HG02571 (cell line): ENCODE data around the gene ALKBH7.
"Not testable (repeated sequence)": the region's sequence is repeated elsewhere in the genome, so short reads cannot be mapped to it uniquely, and the experiment has no call there.

ENCODE experiments used
- ATAC-seq: cut with Tn5 transposase; IDR thresholded peaks from one replicate; pipeline ENCODE4 v1.9.1; 2021; ENCODE audit warnings: mild to moderate bottlenecking, moderate library complexity; ENCODE audit not compliant: unreplicated experiment

The ALKBH7 gene, protein sequence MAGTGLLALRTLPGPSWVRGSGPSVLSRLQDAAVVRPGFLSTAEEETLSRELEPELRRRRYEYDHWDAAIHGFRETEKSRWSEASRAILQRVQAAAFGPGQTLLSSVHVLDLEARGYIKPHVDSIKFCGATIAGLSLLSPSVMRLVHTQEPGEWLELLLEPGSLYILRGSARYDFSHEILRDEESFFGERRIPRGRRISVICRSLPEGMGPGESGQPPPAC

DNA sequence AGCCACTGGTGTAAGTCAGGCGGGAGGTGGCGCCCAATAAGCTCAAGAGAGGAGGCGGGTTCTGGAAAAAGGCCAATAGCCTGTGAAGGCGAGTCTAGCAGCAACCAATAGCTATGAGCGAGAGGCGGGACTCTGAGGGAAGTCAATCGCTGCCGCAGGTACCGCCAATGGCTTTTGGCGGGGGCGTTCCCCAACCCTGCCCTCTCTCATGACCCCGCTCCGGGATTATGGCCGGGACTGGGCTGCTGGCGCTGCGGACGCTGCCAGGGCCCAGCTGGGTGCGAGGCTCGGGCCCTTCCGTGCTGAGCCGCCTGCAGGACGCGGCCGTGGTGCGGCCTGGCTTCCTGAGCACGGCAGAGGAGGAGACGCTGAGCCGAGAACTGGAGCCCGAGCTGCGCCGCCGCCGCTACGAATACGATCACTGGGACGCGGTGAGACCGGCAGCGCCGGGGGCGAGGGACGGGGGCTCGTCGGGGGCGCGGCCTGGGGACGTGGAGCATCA is at the start of gene ALKBH7:
ALKBH7 (plus strand) TSS at position 201 of the 502 bp plus-strand sequence; CDS start at position 228, 27 bp downstream.
- ATAC-seq: peak; percentile 68

- no peak for ATAC-seq
Measured at GRCh38 chr19:6324757-6325156, 47.8 kb upstream of the ALKBH7 start.

DNA sequence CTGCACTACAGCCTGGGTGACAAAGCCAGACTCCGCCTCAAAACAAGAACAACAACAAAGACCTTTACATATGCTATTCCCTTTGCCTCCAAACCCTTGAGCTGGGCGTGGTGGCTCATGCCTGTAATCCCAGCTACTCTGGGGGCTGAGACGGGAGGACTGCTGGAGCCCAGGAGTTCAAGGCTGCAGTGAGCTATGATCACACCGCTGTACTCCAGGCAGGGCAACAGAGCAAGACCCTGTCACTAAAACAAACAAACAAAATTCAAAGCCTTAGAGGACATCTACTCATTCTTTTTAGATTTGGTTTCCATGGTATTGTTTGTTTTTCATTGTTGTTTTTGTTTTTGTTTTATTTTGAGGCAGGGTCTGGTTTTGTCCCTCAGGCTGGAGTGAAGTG is 47.0 kb upstream of the ALKBH7 start:
- no peak for ATAC-seq

- ATAC-seq: no peak
Measured at GRCh38 chr19:6326815-6327214, 45.8 kb upstream of the ALKBH7 start.

DNA sequence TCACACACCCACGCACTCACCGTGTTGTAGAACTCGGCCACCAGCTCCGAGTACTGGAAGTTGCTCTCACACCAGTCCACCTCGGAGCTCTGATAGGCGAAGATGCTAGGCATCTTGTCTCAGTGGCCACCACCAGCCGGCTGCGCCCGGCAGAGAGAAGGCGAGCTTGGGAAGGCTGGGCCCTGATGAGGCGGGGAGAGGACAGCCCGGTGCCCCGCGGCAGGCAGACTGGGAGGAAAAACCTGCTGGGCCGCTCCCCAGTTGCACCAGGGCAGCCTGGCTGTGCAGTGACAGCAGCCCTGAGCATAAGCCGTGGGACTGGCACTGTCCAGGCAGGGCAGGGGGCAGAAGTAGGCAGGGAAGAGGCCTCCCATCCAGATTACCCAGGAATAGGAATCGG is 39.2 kb upstream of the ALKBH7 start, which contains the start of gene ACER1:
ACER1 (minus strand) TSS at position 174 of the 400 bp plus-strand sequence; CDS start at position 113, 61 bp downstream.
- no peak for ATAC-seq

- ATAC-seq: no peak
Measured at GRCh38 chr19:6334490-6335285, 37.9 kb upstream of the ALKBH7 start.

DNA sequence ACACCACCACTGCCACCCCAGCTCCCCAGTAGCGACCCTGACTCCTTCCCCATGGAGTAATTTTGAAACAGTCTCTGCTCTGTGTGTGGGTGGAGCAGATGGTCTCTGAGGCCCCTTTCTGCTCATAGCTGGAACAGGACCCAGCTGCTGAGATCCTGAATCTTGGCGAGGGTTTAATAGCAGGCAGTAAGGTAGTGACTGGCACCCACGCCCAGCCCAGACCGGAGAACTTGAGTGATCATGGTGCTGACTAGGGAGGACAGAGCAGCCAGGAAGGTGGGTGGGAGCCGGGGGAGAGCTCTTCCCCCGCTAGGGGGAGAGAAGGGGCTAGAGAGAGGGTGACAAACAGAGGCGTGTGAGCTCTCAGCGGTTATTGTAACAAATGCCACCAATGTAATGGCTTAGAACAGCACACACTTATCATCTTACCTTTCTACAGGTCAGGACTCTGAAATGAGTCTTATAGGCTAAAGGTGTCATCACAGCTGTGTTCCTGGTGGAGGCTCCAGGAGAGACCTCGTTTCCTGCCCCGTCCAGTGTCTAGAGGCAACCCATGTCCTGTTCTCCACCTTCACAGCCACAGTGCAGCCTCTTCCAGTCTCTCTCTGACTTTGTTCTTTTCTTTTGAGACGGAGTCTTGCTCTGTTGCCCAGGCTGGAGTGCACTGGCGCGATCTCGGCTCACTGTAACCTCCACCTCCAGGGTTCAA is 31.9 kb upstream of the ALKBH7 start:
- ATAC-seq: no peak

DNA sequence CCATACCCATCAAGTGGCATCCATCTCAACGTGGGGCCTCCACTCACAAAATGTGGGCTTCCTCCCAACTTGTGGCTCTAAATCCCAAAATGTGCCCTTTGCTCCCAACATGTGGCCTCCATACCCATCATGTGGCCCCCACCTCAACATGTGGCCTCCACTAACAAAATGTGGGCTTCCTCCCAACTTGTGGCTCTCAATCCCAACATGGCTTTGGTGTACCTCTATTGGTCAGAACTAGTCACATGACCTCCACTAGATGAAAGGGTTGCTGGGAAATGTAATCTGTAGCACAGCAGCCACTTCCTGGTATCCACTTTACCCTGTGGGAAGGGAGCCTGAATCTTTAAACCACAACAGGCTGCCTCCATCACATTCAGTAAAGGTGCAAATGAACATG is 29.1 kb upstream of the ALKBH7 start:
- no peak for ATAC-seq

DNA sequence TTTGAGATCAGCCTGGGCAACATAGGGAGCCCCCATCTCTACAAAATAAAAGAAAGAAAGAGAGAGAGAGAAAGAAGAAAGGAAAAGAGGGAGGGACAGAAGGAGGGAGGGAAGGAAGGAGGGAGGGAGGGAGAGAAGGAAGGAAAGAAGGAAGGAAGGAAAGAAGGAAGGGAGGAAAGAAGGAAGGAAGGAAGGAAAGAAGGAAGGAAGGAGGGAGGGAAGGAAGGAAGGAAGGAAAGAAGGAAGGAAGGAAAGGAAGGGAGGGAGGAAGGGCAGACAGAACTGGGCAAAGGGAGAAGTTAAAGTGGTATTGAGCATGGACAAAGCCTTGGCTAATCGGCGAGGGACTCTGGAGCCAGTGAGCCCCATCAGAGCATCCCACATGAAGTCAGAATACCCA is 23.3 kb upstream of the ALKBH7 start:
- ATAC-seq: not testable (repeated sequence)

DNA sequence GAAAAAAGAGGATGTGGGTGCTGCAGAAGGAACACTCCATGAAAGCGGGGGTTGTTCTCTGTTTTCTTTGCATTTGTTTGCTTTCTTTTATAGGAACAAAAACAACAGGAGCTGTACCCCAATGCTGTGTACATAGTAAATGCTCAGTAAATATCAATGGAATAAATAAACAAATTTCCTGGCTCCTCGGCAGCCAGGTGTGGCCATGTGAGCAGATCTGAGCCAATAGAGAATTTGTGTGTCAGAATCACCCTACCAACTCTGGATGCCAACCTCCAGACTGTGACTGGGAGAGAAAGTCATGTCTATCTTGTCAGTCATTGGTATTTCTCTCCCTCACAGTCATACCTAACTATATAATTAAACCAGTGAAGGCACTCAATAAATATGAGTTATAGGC is 21.9 kb upstream of the ALKBH7 start:
- ATAC-seq: no peak

DNA sequence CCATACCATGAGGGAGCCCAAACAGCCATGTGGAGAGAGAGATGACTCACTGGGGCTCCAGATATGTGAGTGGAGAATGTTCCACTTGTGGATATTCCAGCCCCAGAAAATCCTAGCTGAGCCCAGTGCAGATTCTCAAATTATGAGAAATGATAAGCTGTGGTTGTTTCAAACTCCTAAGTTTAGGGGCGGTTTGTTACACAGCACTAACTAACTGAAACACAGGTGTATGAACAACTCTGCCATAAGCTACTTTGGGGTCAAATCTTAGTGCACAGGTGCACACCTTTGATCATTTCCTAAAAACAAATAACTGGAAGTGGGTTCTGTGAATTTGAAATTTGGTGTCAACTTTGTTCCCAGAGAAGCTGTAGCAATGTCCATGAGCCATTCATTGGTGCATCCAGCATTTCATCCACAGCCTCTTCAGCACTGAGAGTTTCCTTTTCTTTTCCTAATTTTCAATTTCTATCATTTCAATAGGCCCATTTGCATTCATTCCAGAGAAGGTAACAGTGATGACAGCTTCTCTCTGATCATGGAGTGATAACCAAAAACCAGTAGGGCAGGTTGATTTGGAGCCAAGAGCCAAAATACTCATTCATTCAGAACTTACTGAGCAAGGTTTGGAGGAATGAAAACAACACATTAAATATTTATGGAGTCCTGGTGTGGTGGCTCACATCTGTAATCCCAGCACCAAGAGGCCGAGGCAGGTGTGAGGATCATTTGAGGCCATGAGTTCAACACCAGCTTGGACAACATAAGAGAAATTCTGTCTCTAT is 20.0 kb upstream of the ALKBH7 start:
- ATAC-seq: no peak

- no peak for ATAC-seq
Measured at GRCh38 chr19:6354098-6354674, 18.4 kb upstream of the ALKBH7 start.

DNA sequence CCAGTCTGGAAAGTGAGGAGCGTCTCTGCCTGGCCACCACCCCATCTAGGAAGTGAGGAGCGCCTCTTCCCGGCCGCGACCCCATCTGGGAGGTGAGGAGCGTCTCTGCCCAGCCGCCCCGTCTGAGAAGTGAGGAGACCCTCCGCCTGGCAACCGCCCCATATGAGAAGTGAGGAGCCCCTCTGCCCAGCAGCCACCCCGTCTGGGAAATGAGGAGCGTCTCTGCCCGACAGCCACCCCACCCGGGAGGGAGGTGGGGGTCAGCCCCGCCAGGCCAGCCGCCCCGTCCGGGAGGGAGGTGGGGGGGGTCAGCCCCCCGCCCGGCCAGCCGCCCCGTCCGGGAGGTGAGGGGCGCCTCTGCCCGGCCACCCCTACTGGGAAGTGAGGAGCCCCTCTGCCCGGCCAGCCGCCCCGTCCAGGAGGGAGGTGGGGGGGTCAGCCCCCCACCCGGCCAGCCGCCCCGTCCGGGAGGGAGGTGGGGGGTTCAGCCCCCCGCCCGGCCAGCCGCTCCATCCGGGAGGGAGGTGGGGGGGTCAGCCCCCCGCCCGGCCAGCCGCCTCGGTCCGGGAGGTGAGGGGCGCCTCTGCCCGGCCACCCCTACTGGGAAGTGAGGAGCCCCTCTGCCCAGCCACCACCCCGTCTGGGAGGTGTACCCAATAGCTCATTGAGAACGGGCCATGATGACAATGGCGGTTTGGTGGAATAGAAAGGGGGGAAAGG is 17.1 kb upstream of the ALKBH7 start:
- not testable (repeated sequence) for ATAC-seq

DNA sequence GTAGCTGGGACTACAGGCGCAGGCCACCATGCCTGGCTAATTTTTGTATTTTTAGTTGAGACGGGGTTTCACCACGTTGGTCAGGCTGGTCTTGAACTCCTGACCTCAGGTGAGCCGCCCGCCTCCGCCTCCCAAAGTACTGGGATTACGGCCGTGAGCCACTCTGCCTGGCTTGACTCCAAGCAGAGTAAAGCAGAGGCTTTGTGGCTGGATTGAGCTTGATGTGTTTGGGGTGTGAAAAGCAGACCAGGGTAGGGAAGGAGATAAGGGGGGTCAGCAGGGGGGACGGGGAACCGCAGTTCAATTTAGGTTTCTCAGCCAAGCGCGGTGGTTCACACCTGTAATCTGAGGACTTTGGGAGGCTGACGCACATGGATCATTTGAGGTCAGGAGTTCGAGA is 15.4 kb upstream of the ALKBH7 start:
- no peak for ATAC-seq

GRCh38 chr19:6358003-6358402 is 14.6 kb upstream of the ALKBH7 start:
- no peak for ATAC-seq

- ATAC-seq: no peak
Measured at GRCh38 chr19:6359568-6360341, 12.8 kb upstream of the ALKBH7 start.

DNA sequence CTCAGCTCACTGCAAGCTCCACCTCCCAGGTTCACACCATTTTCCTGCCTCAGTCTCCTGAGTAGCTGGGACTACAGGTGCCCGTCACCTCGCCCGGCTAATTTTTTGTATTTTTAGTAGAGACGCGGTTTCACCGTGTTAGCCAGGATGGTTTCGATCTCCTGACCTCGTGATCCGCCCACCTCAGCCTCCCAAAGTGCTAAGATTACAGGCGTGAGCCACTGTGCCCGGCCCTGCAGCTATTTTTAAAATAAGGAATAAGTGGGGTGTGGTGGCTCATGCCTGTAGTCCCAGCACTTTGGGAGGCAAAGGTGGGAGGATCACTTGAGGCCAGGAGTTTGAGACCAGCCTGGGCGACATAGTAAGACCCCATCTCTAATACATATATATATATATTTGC is 12.1 kb upstream of the ALKBH7 start:
- ATAC-seq: not testable (repeated sequence)

DNA sequence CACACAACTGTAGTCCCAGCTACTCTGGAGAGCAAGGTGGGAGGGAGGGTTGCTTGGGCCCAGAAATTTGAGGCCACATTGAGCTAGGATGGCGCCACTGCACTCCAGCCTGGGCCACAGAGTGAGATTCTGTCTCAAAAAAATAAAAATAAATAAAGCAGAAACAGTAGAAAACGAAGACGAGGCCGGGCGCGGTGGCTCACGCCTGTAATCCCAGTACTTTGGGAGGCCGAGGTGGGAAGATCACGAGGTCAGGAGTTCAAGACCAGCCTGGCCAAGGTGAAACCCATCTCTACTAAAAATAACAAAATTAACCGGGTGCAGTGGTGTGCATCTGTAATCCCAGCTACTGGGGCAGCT is 11.8 kb upstream of the ALKBH7 start:
- not testable (repeated sequence) for ATAC-seq

DNA sequence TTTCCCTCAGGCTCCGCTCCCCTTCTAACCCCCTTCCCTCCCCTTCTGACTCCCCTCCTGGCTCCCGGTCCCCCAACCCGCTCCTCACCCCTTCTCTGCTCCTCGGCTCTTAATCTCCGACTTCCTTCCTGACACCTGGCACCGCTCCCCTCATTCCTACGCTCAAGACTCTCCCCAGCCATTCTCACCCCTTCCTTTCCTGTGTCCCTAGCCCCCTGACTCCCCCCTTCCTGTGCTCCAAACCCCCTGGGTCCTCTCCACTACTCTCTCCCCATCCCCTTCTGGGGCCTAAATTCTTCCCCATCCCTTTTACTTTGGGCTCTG is 10.6 kb upstream of the ALKBH7 start:
- no peak for ATAC-seq
